ENCODE results near the gene PNMT.

PNMT gene

GRCh38 chr17:39667945-39668924, at the start of gene PNMT:
Gene PNMT, plus strand, starts transcription at chr17:39668453. Its CDS starts 23 bp downstream, at chr17:39668476.
- DNase-seq = peak; percentile 73

GRCh38 chr17:39618956-39619785, 49.1 kb upstream of the PNMT start:
- DNase-seq = no peak

- DNase-seq = no peak
Observed at GRCh38 chr17:39619786-39620101, 48.5 kb upstream of the PNMT start.

- DNase-seq = peak; percentile 95
Observed at GRCh38 chr17:39621523-39622379, 46.5 kb upstream of the PNMT start.

- DNase-seq = no peak
Observed at GRCh38 chr17:39622380-39623006, 45.8 kb upstream of the PNMT start.

GRCh38 chr17:39623356-39623950, 44.8 kb upstream of the PNMT start:
- DNase-seq = peak; percentile 86

GRCh38 chr17:39624313-39624712, 43.9 kb upstream of the PNMT start:
- DNase-seq = no peak

- no peak for DNase-seq
Observed at GRCh38 chr17:39625198-39625785, 43.0 kb upstream of the PNMT start.

- no peak for DNase-seq
Observed at GRCh38 chr17:39626171-39627046, 41.8 kb upstream of the PNMT start, which contains the start of gene PPP1R1B. Gene PPP1R1B, plus strand, starts transcription at chr17:39626952. Its CDS starts 441 bp downstream, at chr17:39627393.

- DNase-seq = no peak
Observed at GRCh38 chr17:39627047-39627711, 41.1 kb upstream of the PNMT start.

GRCh38 chr17:39627712-39628516, 40.3 kb upstream of the PNMT start:
- DNase-seq = no peak

GRCh38 chr17:39628655-39629493, 39.4 kb upstream of the PNMT start:
- no peak for DNase-seq

- no peak for DNase-seq
Observed at GRCh38 chr17:39629494-39629880, 38.8 kb upstream of the PNMT start.

GRCh38 chr17:39629898-39630297, 38.4 kb upstream of the PNMT start:
- no peak for DNase-seq

- no peak for DNase-seq
Observed at GRCh38 chr17:39631403-39631802, 36.9 kb upstream of the PNMT start.

- DNase-seq = no peak
Observed at GRCh38 chr17:39632153-39632941, 35.9 kb upstream of the PNMT start.

GRCh38 chr17:39633570-39634183, 34.6 kb upstream of the PNMT start:
- no peak for DNase-seq

Data from right forelimb (tissue), 1 donor.